Measurements from ENCODE around the gene EEF2. TPM values are rescaled to one million over a fixed set of nuclear protein-coding genes. Genes with fewer than 3 reads are reported as not detected.

The EEF2 gene
- total and polyA plus RNA-seq, 4 donors: 969 to 1,851 (median 1,406) TPM

DNA sequence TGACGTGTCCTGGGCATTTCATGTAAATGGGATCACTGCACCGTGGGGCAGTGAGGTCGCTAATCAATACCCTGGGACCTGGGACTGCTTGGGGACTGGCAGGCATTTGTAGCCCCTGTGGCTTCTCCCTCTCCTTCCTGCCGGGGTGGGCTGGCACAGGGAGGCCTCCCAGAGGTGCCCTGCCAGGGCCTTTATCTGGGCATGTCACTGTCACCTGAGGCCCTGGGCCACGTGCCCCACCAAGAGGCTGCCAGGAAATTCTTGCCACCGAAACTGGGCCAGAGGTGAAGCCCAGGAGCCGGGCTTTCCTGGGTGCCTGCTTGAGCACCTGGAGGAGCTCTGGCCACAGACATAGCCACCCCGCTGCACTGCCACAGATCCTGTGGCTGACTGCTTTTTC lies 54.2 kb downstream of the EEF2 start:
- whole genome bisulfite sequencing, 2 donors: 68 to 73% methylated on average over 8 of the region's 8 CpGs
- H3K27ac ChIP-seq (ENCODE audit: low read depth in 1 of 2, low read length in 2 of 2): no peak overlapping the region
- no peak for ATAC-seq (ENCODE audit: low FRiP score)

More for the DNA sequence above, 54.2 kb downstream of the EEF2 start:
- Histone ChIP-seq H3K36me3 (ENCODE audit: control insufficient read depth in 1 of 2, insufficient read depth in 2 of 2, low read length in 1 of 2) (no peaks in the 10 kb centered on the region), H3K27me3 (ENCODE audit: control insufficient read depth in 1 of 2, insufficient read depth in 2 of 2, low read length in 1 of 2) (no peaks in the 10 kb centered on the region), H3K4me1 (ENCODE audit: control insufficient read depth in 1 of 2, insufficient read depth in 2 of 2, low read length in 2 of 2) (no peaks in the 10 kb centered on the region), H3K9me3 (ENCODE audit: control insufficient read depth, low read length) (no peaks in the 10 kb centered on the region), H3K4me3 (ENCODE audit: low read length in 2 of 2) (no peak overlapping the region)
- DNase-seq: no peak
- intact Hi-C loops (cut with DNase I): no loop called here

Small RNAs within 50 kb of the gene (microRNA-seq; reads per million reads assigned to microRNA genes)
- gene MIR637: 0 reads per million in 2 donors

Other genes with a start within 250 kb of the EEF2 start
- gene APBA3, start 223.8 kb downstream of the EEF2 start, total RNA-seq: 10 to 100 TPM; 15.7 to 24.3 TPM
- 10 to 100 TPM in 1 of 2 donors, 1 to 10 TPM in 1; 7.1 to 25.6 TPM for gene APBA3, start 223.8 kb downstream of the EEF2 start, polyA plus RNA-seq
- 10 to 100 TPM; 39.6 to 40.7 TPM for gene MRPL54, start 222.8 kb downstream of the EEF2 start, total RNA-seq
- gene MRPL54, start 222.8 kb downstream of the EEF2 start, polyA plus RNA-seq: 100 to 1,000 TPM in 1 of 2 donors, 10 to 100 TPM in 1; 88.7 to 125 TPM
- not detected for gene RAX2, start 213.2 kb downstream of the EEF2 start, total RNA-seq
- not detected for gene RAX2, start 213.2 kb downstream of the EEF2 start, polyA plus RNA-seq
- 1 to 10 TPM; 1.9 to 2.0 TPM for gene MATK, start 199.1 kb downstream of the EEF2 start, total RNA-seq
- gene MATK, start 199.1 kb downstream of the EEF2 start, polyA plus RNA-seq: 1 to 10 TPM; 1.7 to 5.5 TPM
- not detected for gene ZFR2, start 116.4 kb downstream of the EEF2 start, total RNA-seq
- gene ZFR2, start 116.4 kb downstream of the EEF2 start, polyA plus RNA-seq: not detected
- gene ATCAY, start 104.8 kb downstream of the EEF2 start, total RNA-seq: not detected
- not detected for gene ATCAY, start 104.8 kb downstream of the EEF2 start, polyA plus RNA-seq
- 1 to 10 TPM in 1 of 2 donors, not detected in 1; 2.4 TPM for gene NMRK2, start 52.4 kb downstream of the EEF2 start, total RNA-seq
- 1 to 10 TPM in 1 of 2 donors, under 1 TPM in 1; 0.18 to 5.5 TPM for gene NMRK2, start 52.4 kb downstream of the EEF2 start, polyA plus RNA-seq
- 100 to 1,000 TPM; 118 to 197 TPM for gene DAPK3, start 14.4 kb downstream of the EEF2 start, total RNA-seq
- gene DAPK3, start 14.4 kb downstream of the EEF2 start, polyA plus RNA-seq: 100 to 1,000 TPM in 1 of 2 donors, 10 to 100 TPM in 1; 78.0 to 146 TPM
- gene PIAS4, start 22.3 kb upstream of the EEF2 start, total RNA-seq: 10 to 100 TPM; 14.9 to 20.3 TPM
- gene PIAS4, start 22.3 kb upstream of the EEF2 start, polyA plus RNA-seq: 10 to 100 TPM in 1 of 2 donors, 1 to 10 TPM in 1; 6.5 to 16.8 TPM
- gene ZBTB7A, start 81.4 kb upstream of the EEF2 start, total RNA-seq: 10 to 100 TPM; 50.4 to 53.9 TPM
- gene ZBTB7A, start 81.4 kb upstream of the EEF2 start, polyA plus RNA-seq: 10 to 100 TPM in 1 of 2 donors, 1 to 10 TPM in 1; 7.8 to 14.5 TPM
- 10 to 100 TPM; 80.8 to 97.8 TPM for gene MAP2K2, start 138.7 kb upstream of the EEF2 start, total RNA-seq
- gene MAP2K2, start 138.7 kb upstream of the EEF2 start, polyA plus RNA-seq: 100 to 1,000 TPM in 1 of 2 donors, 10 to 100 TPM in 1; 82.4 to 230 TPM
- not detected for gene CREB3L3, start 168.2 kb upstream of the EEF2 start, total RNA-seq
- 10 to 100 TPM in 1 of 2 donors, under 1 TPM in 1; 0.15 to 25.2 TPM for gene CREB3L3, start 168.2 kb upstream of the EEF2 start, polyA plus RNA-seq
- 10 to 100 TPM; 19.4 to 23.5 TPM for gene SIRT6, start 197.1 kb upstream of the EEF2 start, total RNA-seq
- gene SIRT6, start 197.1 kb upstream of the EEF2 start, polyA plus RNA-seq: 10 to 100 TPM; 13.5 to 26.1 TPM
- gene ANKRD24, start 197.2 kb upstream of the EEF2 start, total RNA-seq: under 1 TPM; 0.29 to 0.63 TPM
- 1 to 10 TPM in 1 of 2 donors, under 1 TPM in 1; 0.74 to 1.6 TPM for gene ANKRD24, start 197.2 kb upstream of the EEF2 start, polyA plus RNA-seq
- gene EBI3, start 244.1 kb upstream of the EEF2 start, total RNA-seq: 1 to 10 TPM; 3.3 to 3.7 TPM
- gene EBI3, start 244.1 kb upstream of the EEF2 start, polyA plus RNA-seq: 1 to 10 TPM; 1.3 to 7.9 TPM